Activated CD4-positive, alpha-beta T cell treated with anti-CD3 and anti-CD28 coated beads for 36 hours (primary cell): Measurements from ENCODE around the gene ASIP. TPM values are rescaled to one million over a fixed set of nuclear protein-coding genes. Genes with fewer than 3 reads are reported as not detected.
"Not testable (repeated sequence)": the region's sequence is repeated elsewhere in the genome, so short reads cannot be mapped to it uniquely, and the experiment has no call there.

Experiments
- ATAC-seq: fragments of 200-7000 bp; cut with Tn5 transposase; one replicate; pipeline ENCODE4 v1.10.0; 2021; ENCODE audit warnings: mild to moderate bottlenecking, moderate library complexity
- CTCF ChIA-PET: fragments of 350-600 bp; sonication (Branson Sonifier 250); formaldehyde crosslinking; loops from one replicate; lab custom pipeline; 2021; ENCODE audit warnings: antibody characterized with exemption; lab: Charles Lee
- POLR2A ChIA-PET: fragments of 350-600 bp; sonication (Branson Sonifier 250); formaldehyde crosslinking; loops from one replicate; lab custom pipeline; 2021; ENCODE audit warnings: antibody characterized with exemption, inconsistent platforms; lab: Charles Lee
- DNase-seq: peaks from one replicate; pipeline ENCODE4 v3.0.0-alpha.2; 2020
- H3K27ac Mint-ChIP-seq: one replicate; pipeline ENCODE4 v1.8.0; 2021; ENCODE audit warnings: mixed read lengths
- H3K27me3 Mint-ChIP-seq: one replicate; pipeline ENCODE4 v1.8.0; 2021; ENCODE audit warnings: mixed read lengths
- H3K36me3 Mint-ChIP-seq: one replicate; pipeline ENCODE4 v1.8.0; 2021; ENCODE audit warnings: low read depth, mixed read lengths
- H3K4me1 Mint-ChIP-seq: one replicate; pipeline ENCODE4 v1.8.0; 2021; ENCODE audit warnings: mixed read lengths
- H3K4me3 Mint-ChIP-seq: one replicate; pipeline ENCODE4 v1.8.0; 2021; ENCODE audit warnings: mild to moderate bottlenecking, moderate library complexity, mixed read lengths
- H3K9me3 Mint-ChIP-seq: one replicate; pipeline ENCODE4 v1.8.0; 2021; ENCODE audit warnings: low read depth, mixed read lengths
- intact Hi-C, 2 experiments: fragments of 100-400 bp; cut with DNase I in 1 of 2; cut with micrococcal nuclease in 1 of 2; formaldehyde crosslinking; loops; one replicate each; pipeline versions ENCODE4 v1.14.2 to v1.15.1; 2022 to 2024; cut with DNase I, micrococcal nuclease
- total RNA-seq, 2 experiments: library from RNA; stranded (reverse); gene quantifications; one replicate each; pipeline ENCODE4 v1.2.3, GENCODE V29; 2021

The ASIP gene
- total RNA-seq, 2 experiments from 2014 or later, result not detected

- no peak for ATAC-seq
- CTCF ChIA-PET, result interaction anchor here (0.7 kb wide), 1 partner anchor 349 kb away, joined by 3 read pairs; no protein-coding TSS in a partner anchor
- H3K27me3 Mint-ChIP-seq, result peaks cover 1% of the 10 kb centered on the region
Observed at GRCh38 chr20:34262488-34263288, 21.5 kb downstream of the ASIP start.

GRCh38 chr20:34263468-34263867 lies 22.2 kb downstream of the ASIP start:
- H3K4me1 Mint-ChIP-seq, ATAC-seq, H3K9me3 Mint-ChIP-seq, DNase-seq, H3K36me3 Mint-ChIP-seq, H3K27me3 Mint-ChIP-seq, H3K4me3 Mint-ChIP-seq, H3K27ac Mint-ChIP-seq, intact Hi-C loops: not testable (repeated sequence)
- POLR2A ChIA-PET, result interaction anchor here (1.2 kb wide), 1 partner anchor 40 kb away, joined by 3 read pairs; the partner anchor contains the start of gene AHCY
- CTCF ChIA-PET, result interaction anchor here (0.7 kb wide), 1 partner anchor 349 kb away, joined by 3 read pairs; no protein-coding TSS in a partner anchor

More at GRCh38 chr20:34262488-34263288, 21.5 kb downstream of the ASIP start:
- DNase-seq, result no peak
- Mint-ChIP-seq H3K27ac (no peak overlapping the region), H3K9me3 (no peaks in the 10 kb centered on the region), H3K4me1 (no peaks in the 10 kb centered on the region), H3K4me3 (no peak overlapping the region), H3K36me3 (no peaks in the 10 kb centered on the region)
- POLR2A ChIA-PET, result interaction anchor here (1.2 kb wide), 1 partner anchor 41 kb away, joined by 3 read pairs; the partner anchor contains the start of gene AHCY
- intact Hi-C loops, result no loop called here

DNA sequence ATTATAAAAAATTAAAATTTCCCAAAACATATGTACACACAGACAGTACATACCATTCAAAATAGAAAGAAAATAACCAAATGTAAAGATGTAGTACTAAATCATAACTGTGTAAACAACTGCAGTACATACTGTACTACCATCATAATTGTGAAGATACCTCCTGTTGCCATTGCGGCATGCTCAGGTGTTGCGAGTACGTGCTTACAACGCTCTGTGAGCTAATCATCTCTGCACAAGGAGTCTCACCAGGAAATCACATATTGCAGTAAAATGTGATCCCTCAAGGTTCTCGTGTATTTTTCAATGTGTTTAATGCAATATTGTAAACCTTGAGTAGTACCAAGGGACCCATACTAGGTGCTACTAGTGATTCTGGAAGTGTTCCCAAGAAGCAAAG lies 22.9 kb downstream of the ASIP start:
- H3K4me1 Mint-ChIP-seq, result peaks cover 5% of the 10 kb centered on the region
- H3K4me3 Mint-ChIP-seq, result no peak overlapping the region
- ATAC-seq (no peak), DNase-seq (no peak)
- ChIA-PET CTCF (no interaction called here), POLR2A (no interaction called here)
- H3K27me3 Mint-ChIP-seq, result peaks cover 7% of the 10 kb centered on the region
- no peak overlapping the region for H3K27ac Mint-ChIP-seq
- H3K36me3 Mint-ChIP-seq, result peaks cover 2% of the 10 kb centered on the region
- H3K9me3 Mint-ChIP-seq, result no peaks in the 10 kb centered on the region
- intact Hi-C loops, result no loop called here

DNA sequence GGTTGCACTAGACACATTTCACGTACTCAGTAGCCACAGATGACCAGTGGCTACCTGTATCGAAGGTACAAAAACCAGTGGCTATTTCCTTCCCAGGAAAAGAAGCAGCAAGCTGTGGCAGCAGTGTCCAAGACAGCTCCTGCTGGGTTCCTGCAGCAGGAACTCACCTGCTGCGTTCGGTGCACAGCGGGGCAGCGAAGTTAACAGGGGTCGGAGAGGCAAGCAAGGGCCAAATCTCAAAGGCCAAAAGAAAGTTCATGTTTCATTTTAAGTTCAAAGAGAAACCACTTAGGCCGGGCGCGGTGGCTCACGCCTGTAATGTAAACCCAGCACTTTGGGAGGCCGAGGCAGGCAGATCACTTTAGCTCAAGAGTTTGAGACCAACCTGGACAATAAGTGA lies 26.9 kb downstream of the ASIP start:
- H3K36me3 Mint-ChIP-seq, result peaks cover 12% of the 10 kb centered on the region
- ATAC-seq (no peak), DNase-seq (no peak)
- no peaks in the 10 kb centered on the region for H3K9me3 Mint-ChIP-seq
- POLR2A ChIA-PET, result no interaction called here
- H3K4me1 Mint-ChIP-seq, result peaks cover 12% of the 10 kb centered on the region
- H3K4me3 Mint-ChIP-seq, result no peak overlapping the region
- CTCF ChIA-PET, result interaction anchor here (0.6 kb wide), 1 partner anchor 200 kb away, joined by 4 read pairs; no protein-coding TSS in a partner anchor
- peaks cover 7% of the 10 kb centered on the region for H3K27me3 Mint-ChIP-seq
- intact Hi-C loops, result no loop called here
- no peak overlapping the region for H3K27ac Mint-ChIP-seq

DNA sequence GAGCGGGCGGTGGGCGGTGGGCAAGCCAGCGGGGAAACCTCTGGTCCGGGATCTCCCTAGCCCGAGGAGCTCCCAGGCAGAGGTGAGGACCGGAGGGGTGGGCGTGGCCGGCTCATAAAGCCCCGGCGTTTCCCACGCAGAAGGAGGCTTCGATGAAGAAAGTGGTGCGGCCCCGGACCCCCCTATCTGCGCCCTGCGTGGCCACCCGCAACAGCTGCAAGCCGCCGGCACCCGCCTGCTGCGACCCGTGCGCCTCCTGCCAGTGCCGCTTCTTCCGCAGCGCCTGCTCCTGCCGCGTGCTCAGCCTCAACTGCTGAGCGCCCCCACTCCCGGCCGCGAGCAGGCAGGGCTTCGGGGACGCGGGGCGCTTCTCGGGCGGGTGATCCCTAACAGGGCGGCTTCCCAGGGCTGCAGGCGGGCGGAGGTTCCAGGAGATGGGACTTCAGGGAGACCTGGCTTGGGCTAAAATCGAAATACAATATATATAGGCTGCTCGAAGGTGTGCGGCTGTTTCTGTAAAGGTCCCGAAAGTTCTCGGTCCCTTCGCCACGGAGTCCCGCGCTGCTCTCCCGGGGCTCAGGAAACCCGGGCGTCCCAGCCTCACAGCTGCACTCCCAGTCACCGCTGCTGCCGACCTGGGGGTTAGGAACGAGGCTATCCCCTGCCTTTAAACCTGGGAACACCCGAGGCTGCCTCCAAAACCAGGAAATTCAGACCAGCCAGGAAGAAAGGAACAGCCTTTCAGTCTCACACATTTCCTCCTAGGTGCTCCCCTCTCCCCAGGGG lies 27.8 kb downstream of the ASIP start:
- H3K4me1 Mint-ChIP-seq, result peaks cover 12% of the 10 kb centered on the region
- ChIA-PET CTCF (interaction anchor here (2.5 kb wide), 1 partner anchor 78 kb away, joined by 8 read pairs; no protein-coding TSS in a partner anchor), POLR2A (no interaction called here)
- peaks cover 16% of the 10 kb centered on the region for H3K36me3 Mint-ChIP-seq
- no peak overlapping the region for H3K4me3 Mint-ChIP-seq
- DNase-seq (peak; percentile 46), ATAC-seq (peak; percentile 61)
- peaks cover 7% of the 10 kb centered on the region for H3K27me3 Mint-ChIP-seq
- H3K27ac Mint-ChIP-seq, result no peak overlapping the region
- intact Hi-C loops, result no loop called here
- no peaks in the 10 kb centered on the region for H3K9me3 Mint-ChIP-seq

GRCh38 chr20:34269996-34270627 lies 28.9 kb downstream of the ASIP start:
- Mint-ChIP-seq H3K36me3 (peaks cover 20% of the 10 kb centered on the region), H3K27me3 (peaks cover 7% of the 10 kb centered on the region), H3K9me3 (no peaks in the 10 kb centered on the region), H3K27ac (no peak overlapping the region), H3K4me3 (no peak overlapping the region), H3K4me1 (peaks cover 12% of the 10 kb centered on the region)
- POLR2A ChIA-PET, result no interaction called here
- ATAC-seq (no peak), DNase-seq (no peak)
- CTCF ChIA-PET, result interaction anchor here (2.5 kb wide), 1 partner anchor 80 kb away, joined by 8 read pairs; no protein-coding TSS in a partner anchor
- intact Hi-C loops, result no loop called here

GRCh38 chr20:34271956-34272355 lies 30.7 kb downstream of the ASIP start:
- CTCF ChIA-PET, result interaction anchor here (1.0 kb wide), 1 partner anchor 40 kb away, joined by 3 read pairs; no protein-coding TSS in a partner anchor
- intact Hi-C loops, result no loop called here
- peaks cover 12% of the 10 kb centered on the region for H3K4me1 Mint-ChIP-seq

GRCh38 chr20:34274694-34275093 lies 33.5 kb downstream of the ASIP start:
- Mint-ChIP-seq H3K27ac (no peak overlapping the region), H3K9me3 (no peaks in the 10 kb centered on the region), H3K27me3 (no peaks in the 10 kb centered on the region), H3K4me3 (no peak overlapping the region), H3K36me3 (peaks cover 28% of the 10 kb centered on the region), H3K4me1 (peaks cover 3% of the 10 kb centered on the region)
- intact Hi-C loops, result no loop called here
- ChIA-PET CTCF (no interaction called here), POLR2A (no interaction called here)
- ATAC-seq (no peak), DNase-seq (no peak)

More at GRCh38 chr20:34271956-34272355, 30.7 kb downstream of the ASIP start:
- DNase-seq (no peak), ATAC-seq (no peak)
- Mint-ChIP-seq H3K36me3 (peaks cover 25% of the 10 kb centered on the region), H3K4me3 (no peak overlapping the region), H3K27me3 (peaks cover 7% of the 10 kb centered on the region), H3K27ac (no peak overlapping the region), H3K9me3 (no peaks in the 10 kb centered on the region)
- POLR2A ChIA-PET, result no interaction called here

DNA sequence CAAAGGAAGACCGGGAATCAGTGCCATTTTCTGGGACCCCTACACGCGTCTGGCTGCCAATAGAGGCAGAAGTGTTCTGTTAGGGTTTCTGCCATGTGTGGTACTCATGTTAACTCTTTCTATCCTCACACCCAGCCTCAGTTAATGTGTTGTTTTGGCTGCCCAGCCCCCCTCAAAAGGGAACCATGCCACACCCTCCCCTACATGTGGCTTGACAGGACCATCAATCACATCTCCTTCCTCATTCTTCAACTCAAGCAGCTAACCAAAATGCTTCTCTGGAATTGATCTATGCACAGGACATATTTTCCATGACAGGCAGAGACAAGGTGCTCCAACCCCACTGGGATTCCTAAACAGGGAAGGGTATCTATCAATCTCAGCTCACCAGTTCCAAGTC lies 40.0 kb downstream of the ASIP start:
- intact Hi-C loops, result no loop called here
- Mint-ChIP-seq H3K27me3 (no peaks in the 10 kb centered on the region), H3K4me3 (no peak overlapping the region), H3K4me1 (no peaks in the 10 kb centered on the region), H3K27ac (no peak overlapping the region), H3K36me3 (peaks cover 59% of the 10 kb centered on the region), H3K9me3 (no peaks in the 10 kb centered on the region)
- ChIA-PET POLR2A (no interaction called here), CTCF (interaction anchor here (0.8 kb wide), 1 partner anchor 89 kb away, joined by 5 read pairs; no protein-coding TSS in a partner anchor)
- no peak for DNase-seq
- ATAC-seq, result no peak

- H3K4me3 Mint-ChIP-seq, result no peak overlapping the region
- ChIA-PET POLR2A (interaction anchor here (0.5 kb wide), 1 partner anchor 104 kb away, joined by 3 read pairs; no protein-coding TSS in a partner anchor), CTCF (no interaction called here)
- no peak overlapping the region for H3K27ac Mint-ChIP-seq
- H3K9me3 Mint-ChIP-seq, result no peaks in the 10 kb centered on the region
- H3K36me3 Mint-ChIP-seq, result peaks cover 64% of the 10 kb centered on the region
- no peaks in the 10 kb centered on the region for H3K4me1 Mint-ChIP-seq
- H3K27me3 Mint-ChIP-seq, result no peaks in the 10 kb centered on the region
- intact Hi-C loops, result loop anchor here in 1 of 2 experiments (2.0 kb wide), 1 partner anchor 71 kb away; no protein-coding TSS in a partner anchor
- DNase-seq, result no peak
- no peak for ATAC-seq
Observed at GRCh38 chr20:34282041-34282440, 40.8 kb downstream of the ASIP start.

DNA sequence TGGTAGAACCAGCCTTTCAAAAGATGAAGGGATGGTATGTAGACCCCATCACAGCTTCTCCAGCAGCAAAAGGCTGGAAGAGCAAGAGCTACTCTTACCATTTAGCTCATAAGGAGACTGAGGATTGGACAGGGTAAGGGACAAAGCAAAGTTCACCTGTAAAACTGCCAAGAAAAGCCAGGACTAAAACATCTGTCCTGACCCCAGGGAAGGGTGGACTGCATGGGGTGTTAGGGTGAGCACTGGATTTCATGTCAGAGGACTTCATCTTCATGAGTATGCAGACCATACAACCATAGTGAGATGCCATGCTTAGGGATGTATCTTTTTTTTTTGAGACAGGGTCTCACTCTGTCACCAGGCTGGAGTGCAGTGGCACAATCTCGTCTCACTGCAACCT lies 42.6 kb downstream of the ASIP start:
- peaks cover 64% of the 10 kb centered on the region for H3K36me3 Mint-ChIP-seq
- ATAC-seq (no peak), DNase-seq (no peak)
- H3K4me3 Mint-ChIP-seq, result no peak overlapping the region
- ChIA-PET POLR2A (no interaction called here), CTCF (no interaction called here)
- H3K27ac Mint-ChIP-seq, result no peak overlapping the region
- H3K9me3 Mint-ChIP-seq, result no peaks in the 10 kb centered on the region
- H3K4me1 Mint-ChIP-seq, result no peaks in the 10 kb centered on the region
- H3K27me3 Mint-ChIP-seq, result no peaks in the 10 kb centered on the region
- intact Hi-C loops, result loop anchor here in 1 of 2 experiments (2.0 kb wide), 1 partner anchor 69 kb away; no protein-coding TSS in a partner anchor
